H1 (cell line): ENCODE measurements around the gene FES. TPM values are rescaled to one million over a fixed set of nuclear protein-coding genes. Genes with fewer than 3 reads are reported as not detected.

ENCODE experiments used
- CTCF ChIA-PET: fragments of 300-600 bp; sonication (Branson Sonifier 250); formaldehyde crosslinking; loops from one replicate; lab custom pipeline; 2021; ENCODE audit not compliant: partially characterized antibody; lab: Charles Lee
- POLR2A ChIA-PET: fragments of 300-600 bp; sonication (Branson Sonifier 250); formaldehyde crosslinking; loops from one replicate; lab custom pipeline; 2021; ENCODE audit warnings: inconsistent platforms; ENCODE audit not compliant: partially characterized antibody; lab: Charles Lee
- DNase-seq, 2 experiments: peaks; one replicate each; pipeline versions ENCODE4 v3.0.0 to v3.0.0-alpha.2; 2010 to 2022; ENCODE audit warnings: low spot score in 2 of 2, low read depth in 1 of 2, mixed read lengths in 1 of 2
- FAIRE-seq: peaks from 2 replicates; lab custom pipeline; 2011; peaks lifted over from hg19 to GRCh38; lab: Jason Lieb, UNC
- H2AFZ ChIP-seq: 2 replicates; pipeline ENCODE4 v1.8.1; 2012; ENCODE audit warnings: low read length, inconsistent platforms
- H2AK5ac ChIP-seq: 2 replicates; pipeline ENCODE4 v1.6.1; 2013; ENCODE audit warnings: low read depth, low read length
- H2BK120ac ChIP-seq: replicated peaks from 2 replicates; pipeline ENCODE3; 2013; ENCODE audit warnings: low read depth, low read length, inconsistent platforms
- H2BK12ac ChIP-seq: 2 replicates; pipeline ENCODE4 v1.6.1; 2013; ENCODE audit warnings: low read depth, low read length
- H2BK15ac ChIP-seq: 2 replicates; pipeline ENCODE4 v1.6.1; 2013; ENCODE audit warnings: low read length
- H2BK20ac ChIP-seq: 2 replicates; pipeline ENCODE4 v1.6.1; 2013; ENCODE audit warnings: low read length
- H2BK5ac ChIP-seq: 2 replicates; pipeline ENCODE4 v1.6.1; 2013; ENCODE audit warnings: low read depth, low read length
- H3K14ac ChIP-seq: 2 replicates; pipeline ENCODE4 v1.6.1; 2013; ENCODE audit warnings: inconsistent platforms; ENCODE audit not compliant: insufficient read length
- H3K18ac ChIP-seq: 2 replicates; pipeline ENCODE4 v1.6.1; 2013; ENCODE audit warnings: low read length; ENCODE audit errors: extremely low read depth
- H3K23ac ChIP-seq: 2 replicates; pipeline ENCODE4 v1.6.1; 2013; ENCODE audit warnings: inconsistent platforms; ENCODE audit not compliant: insufficient read length
- H3K23me2 ChIP-seq: 2 replicates; pipeline ENCODE4 v1.6.1; 2013; ENCODE audit warnings: low read depth, low read length
- H3K27ac ChIP-seq: 2 replicates; pipeline ENCODE4 v1.6.1; 2011; ENCODE audit warnings: low read depth, low read length, inconsistent platforms
- H3K27me3 ChIP-seq, 4 experiments: replicated peaks in 1 of 4; 1 replicate in 1 of 4; 2 replicates in 3 of 4; pipeline versions ENCODE4 v1.6.1 to v1.8.1; 2011 to 2013; ENCODE audit warnings: low read length in 3 of 4, mild to moderate bottlenecking in 3 of 4, inconsistent platforms in 2 of 4, mixed read lengths in 2 of 4, moderate library complexity in 1 of 4; ENCODE audit not compliant: control insufficient read depth in 3 of 4, insufficient read depth in 3 of 4; ENCODE audit errors: extremely low read depth in 1 of 4
- H3K36me3 ChIP-seq, 4 experiments: 2 replicates each; pipeline versions ENCODE4 v1.6.1 to v1.8.1; 2011 to 2013; ENCODE audit warnings: mild to moderate bottlenecking in 4 of 4, low read length in 3 of 4, moderate library complexity in 2 of 4, control low read depth in 1 of 4, inconsistent platforms in 1 of 4; ENCODE audit not compliant: insufficient read depth in 4 of 4, control insufficient read depth in 2 of 4
- H3K4ac ChIP-seq: replicated peaks from 2 replicates; pipeline ENCODE3; 2013; ENCODE audit warnings: low read length, low read depth, mixed read lengths, inconsistent platforms; ENCODE audit not compliant: insufficient read length
- H3K4me1 ChIP-seq, 4 experiments: replicated peaks in 1 of 4; 1 replicate in 1 of 4; 2 replicates in 3 of 4; pipeline versions ENCODE4 v1.6.1 to v1.8.1; 2011 to 2013; ENCODE audit warnings: low read length in 3 of 4, inconsistent platforms in 2 of 4, mixed read lengths in 1 of 4; ENCODE audit not compliant: insufficient read depth in 4 of 4, control insufficient read depth in 3 of 4
- H3K4me2 ChIP-seq, 2 experiments: 2 replicates each; pipeline versions ENCODE4 v1.6.1 to v1.8.1; 2011 to 2013; ENCODE audit warnings: low read depth in 2 of 2, low read length in 2 of 2, control low read depth in 1 of 2, inconsistent platforms in 1 of 2, mild to moderate bottlenecking in 1 of 2; ENCODE audit not compliant: insufficient read depth in 1 of 2
- H3K4me3 ChIP-seq, 4 experiments: fragments of 200-600, 300-600 bp in 1 of 4; sonication (generic), shearing (Covaris generic), sonication (Bioruptor Twin) in 1 of 4; 2 replicates each; pipeline versions ENCODE4 v1.5.1 to v1.8.1; 2011 to 2016; ENCODE audit warnings: low read length in 4 of 4, low read depth in 3 of 4, control low read depth in 2 of 4, inconsistent platforms in 2 of 4, mild to moderate bottlenecking in 2 of 4, mixed read lengths in 1 of 4, moderate library complexity in 1 of 4; ENCODE audit not compliant: insufficient read depth in 2 of 4; ENCODE audit errors: extremely low read depth in 1 of 4
- H3K56ac ChIP-seq: replicated peaks from 2 replicates; pipeline ENCODE3; 2013; ENCODE audit warnings: low read depth, mild to moderate bottlenecking, mixed read lengths, low read length, inconsistent platforms; ENCODE audit not compliant: insufficient read length
- H3K79me1 ChIP-seq: 2 replicates; pipeline ENCODE4 v1.6.1; 2013; ENCODE audit warnings: low read depth, low read length, control low read depth
- H3K79me2 ChIP-seq, 2 experiments: 2 replicates each; pipeline versions ENCODE4 v1.6.1 to v1.8.1; 2012 to 2013; ENCODE audit warnings: low read length in 2 of 2, mild to moderate bottlenecking in 2 of 2, inconsistent platforms in 1 of 2; ENCODE audit not compliant: insufficient read depth in 2 of 2, control insufficient read depth in 1 of 2
- H3K9ac ChIP-seq, 4 experiments: replicated peaks in 1 of 4; 1 replicate in 1 of 4; 2 replicates in 3 of 4; pipeline versions ENCODE4 v1.6.1 to v1.8.1; 2011 to 2013; ENCODE audit warnings: low read depth in 3 of 4, low read length in 3 of 4, control low read depth in 2 of 4, mild to moderate bottlenecking in 2 of 4, moderate library complexity in 2 of 4, inconsistent platforms in 1 of 4; ENCODE audit errors: extremely low read depth in 1 of 4
- H3K9me3 ChIP-seq, 2 experiments: 2 replicates each; pipeline versions ENCODE4 v1.6.1 to v1.8.1; 2012 to 2013; ENCODE audit warnings: mild to moderate bottlenecking in 2 of 2, moderate library complexity in 2 of 2, control low read depth in 1 of 2, inconsistent platforms in 1 of 2, low read depth in 1 of 2, low read length in 1 of 2, mixed read lengths in 1 of 2; ENCODE audit not compliant: insufficient read depth in 2 of 2
- H4K20me1 ChIP-seq, 2 experiments: replicated peaks in 1 of 2; 2 replicates each; pipeline versions ENCODE3 to v1.8.1; 2011 to 2013; ENCODE audit warnings: inconsistent platforms in 2 of 2, low read length in 2 of 2, mild to moderate bottlenecking in 1 of 2; ENCODE audit not compliant: insufficient read depth in 2 of 2, control insufficient read depth in 1 of 2
- H4K5ac ChIP-seq: 2 replicates; pipeline ENCODE4 v1.6.1; 2013; ENCODE audit warnings: low read length, low read depth, mixed read lengths, inconsistent platforms; ENCODE audit not compliant: insufficient read length
- H4K8ac ChIP-seq: 2 replicates; pipeline ENCODE4 v1.8.0; 2013; ENCODE audit warnings: mild to moderate bottlenecking, moderate library complexity, low read length, inconsistent platforms; ENCODE audit not compliant: insufficient read depth; ENCODE audit errors: extremely low read depth
- H4K91ac ChIP-seq: replicated peaks from 2 replicates; pipeline ENCODE3; 2013; ENCODE audit warnings: low read length, mixed read lengths, inconsistent platforms; ENCODE audit not compliant: insufficient read length
- CHD2 ChIP-seq: IDR thresholded peaks from 2 replicates; pipeline ENCODE4 v1.6.1; 2012; ENCODE audit warnings: low read length, improper control_type of control experiment
- WGBS, 2 experiments: shearing (Covaris generic) in 1 of 2; methylation state at CpG; one replicate each; pipeline versions ENCODE4 v1.1.6 to v1.1.7; 2013 to 2015; ENCODE audit warnings: low lambda C conversion rate in 2 of 2, mixed read lengths in 2 of 2, inconsistent platforms in 1 of 2, low coverage in 1 of 2, missing lambda C conversion rate in 1 of 2; ENCODE audit not compliant: insufficient replicate concordance in 2 of 2, insufficient coverage in 1 of 2, insufficient read length in 1 of 2; ENCODE audit errors: extremely low coverage in 1 of 2, missing lambda C conversion rate in 1 of 2; 5-methylcytosine and 5-hydroxymethylcytosine counted together
- polyA plus RNA-seq, 7 experiments: library from polyadenylated mRNA; depleted of rRNA in 3 of 7; stranded (reverse) in 5 of 7; unstranded in 2 of 7; fragments of >200 nt in 5 of 7; fragments of 200-250 nt in 2 of 7; gene quantifications; 1 replicate in 5 of 7; 2 replicates in 1 of 7; 4 replicates in 1 of 7; pipeline versions ENCODE4 v1.2.1 to v1.2.3, GENCODE V29; 2011 to 2013; ENCODE audit warnings: missing spikeins in 2 of 7, mixed read lengths in 2 of 7
- total RNA-seq: library from RNA; stranded (reverse); fragmentation: NEBNext Ultra II Directional; extraction: Animal tissue kit (Norgen Biotek cat#: 25700); gene quantifications from 2 replicates; pipeline ENCODE4 v1.2.1, GENCODE V29; 2021

FES gene
- total and polyA plus RNA-seq, 2 of the 8 experiments (the other 6 are each of a cell fraction or from before 2014, with no cell fraction given): 8.5 to 8.6 TPM

GRCh38 chr15:90911906-90912769, 27.8 kb downstream of the FES start:
- H2AK5ac ChIP-seq: no peak overlapping the region
- H3K18ac ChIP-seq: no peak overlapping the region
- no peak overlapping the region for H3K14ac ChIP-seq
- CTCF ChIA-PET: interaction anchor here (0.6 to 1.9 kb wide), 4 partner anchors 14 to 357 kb away, joined by 3 to 6 read pairs (median 4); no protein-coding TSS in a partner anchor
- no peak overlapping the region for H2BK20ac ChIP-seq
- H3K9ac ChIP-seq: no peak overlapping the region
- no peak overlapping the region for H3K4ac ChIP-seq
- H3K27ac ChIP-seq: no peak overlapping the region
- H4K91ac ChIP-seq: no peak overlapping the region
- no peak overlapping the region for H3K23ac ChIP-seq
- no peaks in the 10 kb centered on the region for H3K27me3 ChIP-seq
- peaks cover 2 to 3% of the 10 kb centered on the region in 2 experiments for H4K20me1 ChIP-seq
- no peak overlapping the region for H3K4me3 ChIP-seq
- 94% methylated on average over 30 of the region's 30 CpGs; no CpG with 5 or more reads in 1 of the 2 experiments for WGBS, 2 experiments
- H3K79me2 ChIP-seq: no peaks in the 10 kb centered on the region
- H3K9me3 ChIP-seq: no peaks in the 10 kb centered on the region
- no peak overlapping the region for H4K8ac ChIP-seq
- FAIRE-seq (no peak), DNase-seq (no peak)
- no peak overlapping the region for H2BK12ac ChIP-seq
- H3K79me1 ChIP-seq: no peaks in the 10 kb centered on the region
- POLR2A ChIA-PET: interaction anchor here (0.9 kb wide), 1 partner anchor 8 kb away, joined by 3 read pairs; no protein-coding TSS in a partner anchor
- no peak overlapping the region for H2BK15ac ChIP-seq
- no peak overlapping the region for H2BK120ac ChIP-seq
- H2AFZ ChIP-seq: no peak overlapping the region
- TF ChIP-seq CHD2: no peak
- H3K36me3 ChIP-seq: no peaks in the 10 kb centered on the region; a peak in 3 of 8 replicates
- peaks cover 0 to 2% (median 0%) of the 10 kb centered on the region in 4 experiments; a peak in 2 of 7 replicates for H3K4me1 ChIP-seq
- no peaks in the 10 kb centered on the region for H3K23me2 ChIP-seq
- no peak overlapping the region for H3K4me2 ChIP-seq
- H2BK5ac ChIP-seq: no peak overlapping the region
- no peak overlapping the region for H4K5ac ChIP-seq
- no peak overlapping the region for H3K56ac ChIP-seq
